Measurements from ENCODE around the gene WDR35.
"Not testable (repeated sequence)": the region's sequence is repeated elsewhere in the genome, so short reads cannot be mapped to it uniquely, and the experiment has no call there.

The WDR35 gene

GRCh38 chr2:19882286-19882685 is 107.6 kb downstream of the WDR35 start:
- no peaks in the 10 kb centered on the region for H3K4me1 ChIP-seq (ENCODE audit: control insufficient read depth, insufficient read depth, low read length)
- no peak overlapping the region for H3K9ac ChIP-seq (ENCODE audit: low read length)
- H3K4me3 ChIP-seq (ENCODE audit: low read length) = no peak overlapping the region
- H3K36me3 ChIP-seq (ENCODE audit: control insufficient read depth, insufficient read depth, low read length) = no peaks in the 10 kb centered on the region
- H3K27me3 ChIP-seq (ENCODE audit: control insufficient read depth, insufficient read depth, low read length) = no peaks in the 10 kb centered on the region
- no peaks in the 10 kb centered on the region for H3K9me3 ChIP-seq (ENCODE audit: control insufficient read depth, low read length)

DNA sequence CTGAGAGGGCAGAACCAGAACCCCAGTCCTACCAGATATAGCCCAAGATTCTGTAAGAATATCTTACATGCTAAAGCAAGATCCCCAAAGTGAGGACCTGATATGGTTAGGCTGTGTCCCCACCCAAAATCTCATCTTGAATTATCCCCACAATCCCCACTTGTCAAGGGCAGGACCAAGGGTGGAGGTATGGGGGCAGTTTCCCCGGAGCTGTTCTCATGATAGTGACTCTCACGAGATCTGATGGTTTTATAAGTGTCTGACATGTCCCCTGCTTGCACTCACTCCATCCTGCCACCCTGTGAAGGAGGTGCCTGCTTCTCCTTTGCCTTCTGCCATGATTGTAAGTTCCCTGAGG is 108.0 kb downstream of the WDR35 start:
- no peak overlapping the region for H3K9ac ChIP-seq (ENCODE audit: low read length)
- H3K4me3 ChIP-seq (ENCODE audit: low read length) = no peak overlapping the region
- no peaks in the 10 kb centered on the region for H3K36me3 ChIP-seq (ENCODE audit: control insufficient read depth, insufficient read depth, low read length)
- H3K4me1 ChIP-seq (ENCODE audit: control insufficient read depth, insufficient read depth, low read length) = no peaks in the 10 kb centered on the region
- H3K27me3 ChIP-seq (ENCODE audit: control insufficient read depth, insufficient read depth, low read length) = no peaks in the 10 kb centered on the region
- no peaks in the 10 kb centered on the region for H3K9me3 ChIP-seq (ENCODE audit: control insufficient read depth, low read length)

DNA sequence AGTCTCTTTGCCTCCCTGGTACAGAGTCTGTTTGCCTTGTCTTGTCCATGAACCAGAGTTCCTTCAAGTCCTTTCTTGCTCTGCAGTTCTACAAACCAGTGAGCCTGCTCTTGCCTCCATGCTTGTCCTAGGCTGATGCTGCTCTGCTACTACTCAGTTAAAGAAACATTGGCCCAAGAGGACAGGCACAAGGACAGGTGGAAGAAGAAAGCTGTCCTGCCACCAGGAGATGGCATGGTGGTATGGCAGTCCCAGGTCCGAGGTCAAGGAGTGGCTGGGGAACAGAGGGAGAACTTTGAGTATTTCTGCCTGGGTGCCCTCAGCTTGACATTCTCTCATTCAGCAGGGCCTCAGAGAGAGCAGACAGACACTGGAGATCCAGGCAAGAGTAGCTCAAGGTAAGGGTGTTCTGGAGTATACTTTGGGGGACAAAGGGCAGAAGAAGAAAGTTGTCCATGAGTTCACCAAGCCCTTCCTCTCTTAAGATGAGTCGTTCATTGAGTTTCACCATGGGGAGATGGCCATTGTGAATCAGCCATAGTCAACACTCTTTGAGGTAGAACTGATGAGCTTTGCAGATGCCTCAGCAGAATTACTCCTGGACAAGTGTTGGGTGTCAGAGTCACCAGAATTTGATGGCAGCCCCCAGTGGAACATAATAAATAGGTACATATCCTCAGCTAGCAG is 108.5 kb downstream of the WDR35 start:
- H3K9ac ChIP-seq (ENCODE audit: low read length) = no peak overlapping the region
- H3K36me3 ChIP-seq (ENCODE audit: control insufficient read depth, insufficient read depth, low read length) = no peaks in the 10 kb centered on the region
- no peaks in the 10 kb centered on the region for H3K27me3 ChIP-seq (ENCODE audit: control insufficient read depth, insufficient read depth, low read length)
- no peaks in the 10 kb centered on the region for H3K9me3 ChIP-seq (ENCODE audit: control insufficient read depth, low read length)
- H3K4me1 ChIP-seq (ENCODE audit: control insufficient read depth, insufficient read depth, low read length) = no peaks in the 10 kb centered on the region
- no peak overlapping the region for H3K4me3 ChIP-seq (ENCODE audit: low read length)

GRCh38 chr2:19880191-19880590 is 109.7 kb downstream of the WDR35 start:
- not testable (repeated sequence) for H3K4me1 ChIP-seq (ENCODE audit: control insufficient read depth, insufficient read depth, low read length); H3K4me3 ChIP-seq (ENCODE audit: low read length); H3K27me3 ChIP-seq (ENCODE audit: control insufficient read depth, insufficient read depth, low read length); H3K36me3 ChIP-seq (ENCODE audit: control insufficient read depth, insufficient read depth, low read length); H3K9me3 ChIP-seq (ENCODE audit: control insufficient read depth, low read length); H3K9ac ChIP-seq (ENCODE audit: low read length)

DNA sequence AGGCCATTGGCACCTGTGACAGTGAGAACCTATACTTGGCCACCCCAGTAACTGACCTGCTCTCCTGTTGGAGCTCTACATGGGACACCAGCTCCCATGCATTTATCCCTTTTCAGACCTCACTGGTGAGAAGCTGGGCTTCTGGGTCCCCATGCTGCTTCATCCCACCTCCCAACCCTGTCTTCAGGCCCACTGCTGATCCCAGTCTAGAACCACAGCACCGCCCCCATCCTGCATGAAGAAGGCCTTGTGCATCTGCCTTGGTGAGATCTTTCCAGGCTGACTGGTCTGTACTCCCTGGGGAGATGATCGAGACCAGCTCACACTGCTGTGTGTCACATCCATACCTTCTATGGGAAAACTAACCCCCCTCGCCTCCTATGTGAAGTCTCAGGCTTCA is 110.8 kb downstream of the WDR35 start:
- no peaks in the 10 kb centered on the region for H3K27me3 ChIP-seq (ENCODE audit: control insufficient read depth, insufficient read depth, low read length)

GRCh38 chr2:19878268-19879046 is 111.4 kb downstream of the WDR35 start:
- Histone ChIP-seq H3K4me3 (ENCODE audit: low read length) (no peak overlapping the region), H3K27me3 (ENCODE audit: control insufficient read depth, insufficient read depth, low read length) (no peaks in the 10 kb centered on the region), H3K9ac (ENCODE audit: low read length) (no peak overlapping the region), H3K9me3 (ENCODE audit: control insufficient read depth, low read length) (no peaks in the 10 kb centered on the region), H3K4me1 (ENCODE audit: control insufficient read depth, insufficient read depth, low read length) (no peaks in the 10 kb centered on the region), H3K36me3 (ENCODE audit: control insufficient read depth, insufficient read depth, low read length) (no peaks in the 10 kb centered on the region)

More for the DNA sequence above, 110.8 kb downstream of the WDR35 start:
- Histone ChIP-seq H3K4me3 (ENCODE audit: low read length) (no peak overlapping the region), H3K9ac (ENCODE audit: low read length) (no peak overlapping the region), H3K4me1 (ENCODE audit: control insufficient read depth, insufficient read depth, low read length) (no peaks in the 10 kb centered on the region), H3K36me3 (ENCODE audit: control insufficient read depth, insufficient read depth, low read length) (no peaks in the 10 kb centered on the region), H3K9me3 (ENCODE audit: control insufficient read depth, low read length) (no peaks in the 10 kb centered on the region)

DNA sequence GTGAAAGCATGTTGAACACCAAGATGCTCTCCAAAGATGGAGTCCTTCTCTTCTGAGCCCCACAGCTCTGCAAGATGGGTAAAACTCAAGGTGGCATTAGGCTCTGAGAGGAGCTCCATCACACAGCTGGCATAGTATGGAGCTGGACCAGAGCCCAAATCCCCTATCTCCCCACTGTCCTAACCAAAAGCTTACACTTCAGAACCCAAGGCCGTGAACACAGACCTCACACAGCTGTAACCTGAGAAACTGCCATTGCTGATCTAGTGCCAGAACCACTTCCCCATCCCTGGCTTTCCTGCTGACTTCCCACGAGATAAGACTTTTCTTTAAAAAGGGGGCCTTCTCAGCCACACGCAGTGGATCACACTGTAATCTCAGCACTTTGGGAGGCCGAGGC is 113.2 kb downstream of the WDR35 start:
- H3K4me3 ChIP-seq (ENCODE audit: low read length) = no peak overlapping the region
- H3K9me3 ChIP-seq (ENCODE audit: control insufficient read depth, low read length) = no peaks in the 10 kb centered on the region
- no peak overlapping the region for H3K9ac ChIP-seq (ENCODE audit: low read length)
- H3K36me3 ChIP-seq (ENCODE audit: control insufficient read depth, insufficient read depth, low read length) = no peaks in the 10 kb centered on the region
- no peaks in the 10 kb centered on the region for H3K27me3 ChIP-seq (ENCODE audit: control insufficient read depth, insufficient read depth, low read length)
- no peaks in the 10 kb centered on the region for H3K4me1 ChIP-seq (ENCODE audit: control insufficient read depth, insufficient read depth, low read length)

GRCh38 chr2:19875280-19875679 is 114.6 kb downstream of the WDR35 start:
- Histone ChIP-seq H3K4me3 (ENCODE audit: low read length) (no peak overlapping the region), H3K36me3 (ENCODE audit: control insufficient read depth, insufficient read depth, low read length) (no peaks in the 10 kb centered on the region), H3K9me3 (ENCODE audit: control insufficient read depth, low read length) (no peaks in the 10 kb centered on the region), H3K4me1 (ENCODE audit: control insufficient read depth, insufficient read depth, low read length) (no peaks in the 10 kb centered on the region), H3K9ac (ENCODE audit: low read length) (no peak overlapping the region), H3K27me3 (ENCODE audit: control insufficient read depth, insufficient read depth, low read length) (no peaks in the 10 kb centered on the region)

GRCh38 chr2:19874726-19875125 is 115.2 kb downstream of the WDR35 start:
- no peaks in the 10 kb centered on the region for H3K4me1 ChIP-seq (ENCODE audit: control insufficient read depth, insufficient read depth, low read length)
- H3K27me3 ChIP-seq (ENCODE audit: control insufficient read depth, insufficient read depth, low read length) = no peaks in the 10 kb centered on the region
- no peaks in the 10 kb centered on the region for H3K36me3 ChIP-seq (ENCODE audit: control insufficient read depth, insufficient read depth, low read length)
- no peaks in the 10 kb centered on the region for H3K9me3 ChIP-seq (ENCODE audit: control insufficient read depth, low read length)
- H3K9ac ChIP-seq (ENCODE audit: low read length) = no peak overlapping the region
- H3K4me3 ChIP-seq (ENCODE audit: low read length) = no peak overlapping the region

- Histone ChIP-seq H3K36me3 (ENCODE audit: control insufficient read depth, insufficient read depth, low read length) (no peaks in the 10 kb centered on the region), H3K4me1 (ENCODE audit: control insufficient read depth, insufficient read depth, low read length) (peaks cover 8% of the 10 kb centered on the region), H3K4me3 (ENCODE audit: low read length) (no peak overlapping the region), H3K9ac (ENCODE audit: low read length) (no peak overlapping the region), H3K9me3 (ENCODE audit: control insufficient read depth, low read length) (no peaks in the 10 kb centered on the region), H3K27me3 (ENCODE audit: control insufficient read depth, insufficient read depth, low read length) (peaks cover 16% of the 10 kb centered on the region)
These were observed 116.9 kb downstream of the WDR35 start for GRCh38 chr2:19873014-19873413.

- Histone ChIP-seq H3K9ac (ENCODE audit: low read length) (no peak overlapping the region), H3K27me3 (ENCODE audit: control insufficient read depth, insufficient read depth, low read length) (peaks cover 22% of the 10 kb centered on the region), H3K4me3 (ENCODE audit: low read length) (no peak overlapping the region), H3K9me3 (ENCODE audit: control insufficient read depth, low read length) (no peaks in the 10 kb centered on the region), H3K4me1 (ENCODE audit: control insufficient read depth, insufficient read depth, low read length) (peaks cover 8% of the 10 kb centered on the region), H3K36me3 (ENCODE audit: control insufficient read depth, insufficient read depth, low read length) (no peaks in the 10 kb centered on the region)
These were observed 117.6 kb downstream of the WDR35 start for GRCh38 chr2:19872302-19872701.

- Histone ChIP-seq H3K9ac (ENCODE audit: low read length) (no peak overlapping the region), H3K36me3 (ENCODE audit: control insufficient read depth, insufficient read depth, low read length) (no peaks in the 10 kb centered on the region), H3K9me3 (ENCODE audit: control insufficient read depth, low read length) (no peaks in the 10 kb centered on the region), H3K27me3 (ENCODE audit: control insufficient read depth, insufficient read depth, low read length) (peaks cover 24% of the 10 kb centered on the region), H3K4me1 (ENCODE audit: control insufficient read depth, insufficient read depth, low read length) (peaks cover 8% of the 10 kb centered on the region), H3K4me3 (ENCODE audit: low read length) (no peak overlapping the region)
These were observed 118.1 kb downstream of the WDR35 start for GRCh38 chr2:19871836-19872235.

All from mucosa of stomach (tissue), 1 donor.